ENCODE measurements around the gene COX18.

DNA sequence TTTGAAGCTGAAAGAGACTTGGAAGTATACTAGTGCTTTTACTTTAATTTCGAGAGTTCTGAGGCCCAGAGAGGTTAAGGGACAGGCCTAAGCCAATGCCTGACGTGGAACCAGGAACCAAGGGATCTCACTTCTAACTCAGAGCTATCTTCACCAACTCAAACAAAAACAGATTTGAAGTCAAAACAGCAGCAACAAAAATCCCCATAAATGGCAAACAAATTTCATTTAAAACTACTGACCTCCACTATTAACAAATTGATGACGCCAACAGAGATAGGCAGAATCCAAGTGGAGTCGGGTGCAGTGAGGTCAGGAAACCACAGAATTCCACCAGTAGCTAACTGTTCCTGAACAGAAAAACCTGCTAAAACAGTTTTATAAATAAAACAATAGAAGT, 5.0 kb downstream of the COX18 start:
- TF ChIP-seq, protein P1, sequence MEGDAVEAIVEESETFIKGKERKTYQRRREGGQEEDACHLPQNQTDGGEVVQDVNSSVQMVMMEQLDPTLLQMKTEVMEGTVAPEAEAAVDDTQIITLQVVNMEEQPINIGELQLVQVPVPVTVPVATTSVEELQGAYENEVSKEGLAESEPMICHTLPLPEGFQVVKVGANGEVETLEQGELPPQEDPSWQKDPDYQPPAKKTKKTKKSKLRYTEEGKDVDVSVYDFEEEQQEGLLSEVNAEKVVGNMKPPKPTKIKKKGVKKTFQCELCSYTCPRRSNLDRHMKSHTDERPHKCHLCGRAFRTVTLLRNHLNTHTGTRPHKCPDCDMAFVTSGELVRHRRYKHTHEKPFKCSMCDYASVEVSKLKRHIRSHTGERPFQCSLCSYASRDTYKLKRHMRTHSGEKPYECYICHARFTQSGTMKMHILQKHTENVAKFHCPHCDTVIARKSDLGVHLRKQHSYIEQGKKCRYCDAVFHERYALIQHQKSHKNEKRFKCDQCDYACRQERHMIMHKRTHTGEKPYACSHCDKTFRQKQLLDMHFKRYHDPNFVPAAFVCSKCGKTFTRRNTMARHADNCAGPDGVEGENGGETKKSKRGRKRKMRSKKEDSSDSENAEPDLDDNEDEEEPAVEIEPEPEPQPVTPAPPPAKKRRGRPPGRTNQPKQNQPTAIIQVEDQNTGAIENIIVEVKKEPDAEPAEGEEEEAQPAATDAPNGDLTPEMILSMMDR (IDR thresholded peaks at IDR 0.05 in 4 of 5, conservative IDR thresholded peaks at IDR 0.05 in 1 of 5): no peak
- TF ChIP-seq POLR2A (IDR thresholded peaks at IDR 0.05): no peak

Measured in gastrocnemius medialis (tissue), 4 donors.